Neural progenitor cell (in vitro differentiated cells): ENCODE measurements around the gene HIVEP2. TPM values are rescaled to one million over a fixed set of nuclear protein-coding genes. Genes with fewer than 3 reads are reported as not detected.

Experiments
- DNase-seq: peaks from one replicate; pipeline ENCODE4 v3.0.0-alpha.2; 2016; ENCODE audit warnings: low spot score
- H2AFZ ChIP-seq: fragments of 200-600 bp; sonication (generic); replicated peaks from 2 replicates; pipeline ENCODE4 v1.6.1; 2016; ENCODE audit warnings: antibody characterized with exemption
- H3F3A ChIP-seq: fragments of 200-600 bp; sonication (generic); 2 replicates; pipeline ENCODE4 v1.6.1; 2016; ENCODE audit warnings: antibody characterized with exemption, low read depth
- H3K27ac ChIP-seq: fragments of 200-600 bp; sonication (generic); 2 replicates; pipeline ENCODE4 v1.5.1; 2016; ENCODE audit warnings: mild to moderate bottlenecking
- H3K27me3 ChIP-seq: fragments of 200-600 bp; sonication (generic); 2 replicates; pipeline ENCODE4 v1.6.1; 2016; ENCODE audit warnings: mild to moderate bottlenecking, moderate library complexity
- H3K36me3 ChIP-seq: fragments of 200-600 bp; sonication (generic); 2 replicates; pipeline ENCODE4 v1.5.1; 2016
- H3K4me1 ChIP-seq: fragments of 200-600 bp; sonication (generic); 2 replicates; pipeline ENCODE4 v1.6.1; 2016; ENCODE audit warnings: mixed run types
- H3K4me2 ChIP-seq: fragments of 200-600 bp; sonication (generic); 2 replicates; pipeline ENCODE4 v1.6.1; 2016
- H3K4me3 ChIP-seq: fragments of 200-600 bp; sonication (generic); 2 replicates; pipeline ENCODE4 v1.5.1; 2016
- H3K79me2 ChIP-seq: fragments of 200-600 bp; sonication (generic); 2 replicates; pipeline ENCODE4 v1.6.1; 2016; ENCODE audit warnings: low read depth
- H3K9ac ChIP-seq: fragments of 200-600 bp; sonication (generic); 2 replicates; pipeline ENCODE4 v1.6.1; 2016
- H3K9me3 ChIP-seq: fragments of 200-600 bp; sonication (generic); 2 replicates; pipeline ENCODE4 v1.5.1; 2016; ENCODE audit warnings: low read depth
- H4K20me1 ChIP-seq: fragments of 200-600 bp; sonication (generic); 2 replicates; pipeline ENCODE4 v1.6.1; 2016; ENCODE audit warnings: low read depth
- H3K27ac Mint-ChIP-seq: 3 replicates; pipeline ENCODE4 v1.8.0; 2021; ENCODE audit warnings: mixed read lengths
- H3K27me3 Mint-ChIP-seq: 2 replicates; pipeline ENCODE4 v1.8.0; 2022; ENCODE audit warnings: low read depth, mild to moderate bottlenecking, inconsistent platforms, moderate library complexity, mixed read lengths; ENCODE audit not compliant: insufficient read depth
- H3K36me3 Mint-ChIP-seq: 3 replicates; pipeline ENCODE4 v1.8.0; 2021; ENCODE audit warnings: mixed read lengths
- H3K4me1 Mint-ChIP-seq: 3 replicates; pipeline ENCODE4 v1.8.0; 2021; ENCODE audit warnings: mixed read lengths
- H3K4me3 Mint-ChIP-seq: 3 replicates; pipeline ENCODE4 v1.8.0; 2021; ENCODE audit warnings: mild to moderate bottlenecking, moderate library complexity, mixed read lengths
- H3K9me3 Mint-ChIP-seq: 3 replicates; pipeline ENCODE4 v1.8.0; 2020; ENCODE audit warnings: mixed read lengths
- CTCF ChIP-seq: fragments of 200-600 bp; sonication (generic); IDR thresholded peaks from 2 replicates; pipeline ENCODE4 v1.5.1; 2017; ENCODE audit warnings: antibody characterized with exemption, mild to moderate bottlenecking
- EZH2 ChIP-seq: fragments of 200-600 bp; sonication (generic); IDR thresholded peaks from 2 replicates; pipeline ENCODE4 v1.6.1; 2017; ENCODE audit warnings: antibody characterized with exemption, mild to moderate bottlenecking, moderate library complexity
- EZH2phosphoT487 ChIP-seq: fragments of 200-600 bp; sonication (generic); IDR thresholded peaks from 2 replicates; pipeline ENCODE4 v1.6.1; 2017; ENCODE audit warnings: antibody characterized with exemption
- total RNA-seq: library from RNA; depleted of rRNA; stranded (reverse); fragments of >200 nt; gene quantifications from 2 replicates; pipeline ENCODE4 v1.2.3, GENCODE V29; 2015; ENCODE audit warnings: low replicate concordance

Gene HIVEP2
- total RNA-seq, 1 donor from 2014 or later, result 2.1 TPM

- H3K79me2 ChIP-seq, result no peaks in the 10 kb centered on the region
- Mint-ChIP-seq H3K27me3 (peaks cover 11% of the 10 kb centered on the region), H3K9me3 (no peaks in the 10 kb centered on the region), H3K36me3 (no peaks in the 10 kb centered on the region), H3K4me1 (peaks cover 10% of the 10 kb centered on the region), H3K4me3 (no peak overlapping the region), H3K27ac (no peak overlapping the region)
- H3K27ac ChIP-seq, result no peak overlapping the region
- H4K20me1 ChIP-seq, result no peaks in the 10 kb centered on the region
- H3K4me2 ChIP-seq, result no peak overlapping the region
- H3K4me3 ChIP-seq, result no peak overlapping the region
- no peaks in the 10 kb centered on the region for H3K9me3 ChIP-seq
- DNase-seq, result no peak
- no peaks in the 10 kb centered on the region for H3K27me3 ChIP-seq
- H3F3A ChIP-seq, result no peaks in the 10 kb centered on the region
- TF ChIP-seq EZH2 (no peak), CTCF (no peak), EZH2phosphoT487 (no peak)
- no peak overlapping the region for H2AFZ ChIP-seq
- no peak overlapping the region for H3K9ac ChIP-seq
- H3K36me3 ChIP-seq, result no peaks in the 10 kb centered on the region
- no peaks in the 10 kb centered on the region for H3K4me1 ChIP-seq
These were observed 238.8 kb downstream of the HIVEP2 start for GRCh38 chr6:142706210-142706609.

GRCh38 chr6:142705054-142705453 is 239.9 kb downstream of the HIVEP2 start:
- H3K36me3 Mint-ChIP-seq, result no peaks in the 10 kb centered on the region
- Histone ChIP-seq H3K4me3 (no peak overlapping the region), H3K27ac (no peak overlapping the region), H3K9me3 (no peaks in the 10 kb centered on the region), H3K4me2 (no peak overlapping the region), H3K9ac (no peak overlapping the region), H3K36me3 (no peaks in the 10 kb centered on the region), H3K4me1 (no peaks in the 10 kb centered on the region), H3K79me2 (no peaks in the 10 kb centered on the region), H3F3A (no peaks in the 10 kb centered on the region), H2AFZ (no peak overlapping the region), H4K20me1 (no peaks in the 10 kb centered on the region), H3K27me3 (no peaks in the 10 kb centered on the region)
- H3K27me3 Mint-ChIP-seq, result peaks cover 7% of the 10 kb centered on the region
- peaks cover 10% of the 10 kb centered on the region for H3K4me1 Mint-ChIP-seq
- TF ChIP-seq EZH2phosphoT487 (no peak), CTCF (no peak)
- no peaks in the 10 kb centered on the region for H3K9me3 Mint-ChIP-seq
- H3K4me3 Mint-ChIP-seq, result no peak overlapping the region
- no peak for DNase-seq
- H3K27ac Mint-ChIP-seq, result no peak overlapping the region

- peaks cover 14% of the 10 kb centered on the region for H3K4me1 Mint-ChIP-seq
- no peak overlapping the region for H3K4me2 ChIP-seq
These were observed 242.2 kb downstream of the HIVEP2 start for GRCh38 chr6:142702501-142703460.

More at GRCh38 chr6:142702501-142703460, 242.2 kb downstream of the HIVEP2 start:
- Histone ChIP-seq H3K4me1 (no peaks in the 10 kb centered on the region), H3K27ac (no peak overlapping the region), H4K20me1 (no peaks in the 10 kb centered on the region), H3K4me3 (no peak overlapping the region), H2AFZ (no peak overlapping the region), H3K27me3 (no peaks in the 10 kb centered on the region), H3K9ac (no peak overlapping the region), H3K79me2 (no peaks in the 10 kb centered on the region), H3F3A (no peaks in the 10 kb centered on the region), H3K9me3 (no peaks in the 10 kb centered on the region), H3K36me3 (no peaks in the 10 kb centered on the region)
- peak overlapping the region; percentile 47 for H3K27ac Mint-ChIP-seq
- TF ChIP-seq EZH2phosphoT487 (no peak), CTCF (no peak), EZH2 (no peak)
- H3K9me3 Mint-ChIP-seq, result no peaks in the 10 kb centered on the region
- no peaks in the 10 kb centered on the region for H3K36me3 Mint-ChIP-seq
- no peak overlapping the region for H3K4me3 Mint-ChIP-seq
- peaks cover 11% of the 10 kb centered on the region for H3K27me3 Mint-ChIP-seq
- peak; percentile 17 for DNase-seq

Other genes starting within 250 kb of the HIVEP2 start
- 25.2 and 37.1 TPM in 2 replicates for gene AIG1, start 115.7 kb upstream of the HIVEP2 start, total RNA-seq